Mammary microvascular endothelial cell (primary cell): ENCODE data around the gene CAMKK1. TPM values are rescaled to one million over a fixed set of nuclear protein-coding genes. Genes with fewer than 3 reads are reported as not detected.

Experiments
- total RNA-seq: library from RNA; depleted of rRNA; stranded (reverse); fragments of >200 nt; gene quantifications from 2 replicates; pipeline ENCODE4 v1.2.3, GENCODE V29; 2015

CAMKK1 gene
- total RNA-seq: 3.2 and 3.3 TPM in 2 replicates

DNA sequence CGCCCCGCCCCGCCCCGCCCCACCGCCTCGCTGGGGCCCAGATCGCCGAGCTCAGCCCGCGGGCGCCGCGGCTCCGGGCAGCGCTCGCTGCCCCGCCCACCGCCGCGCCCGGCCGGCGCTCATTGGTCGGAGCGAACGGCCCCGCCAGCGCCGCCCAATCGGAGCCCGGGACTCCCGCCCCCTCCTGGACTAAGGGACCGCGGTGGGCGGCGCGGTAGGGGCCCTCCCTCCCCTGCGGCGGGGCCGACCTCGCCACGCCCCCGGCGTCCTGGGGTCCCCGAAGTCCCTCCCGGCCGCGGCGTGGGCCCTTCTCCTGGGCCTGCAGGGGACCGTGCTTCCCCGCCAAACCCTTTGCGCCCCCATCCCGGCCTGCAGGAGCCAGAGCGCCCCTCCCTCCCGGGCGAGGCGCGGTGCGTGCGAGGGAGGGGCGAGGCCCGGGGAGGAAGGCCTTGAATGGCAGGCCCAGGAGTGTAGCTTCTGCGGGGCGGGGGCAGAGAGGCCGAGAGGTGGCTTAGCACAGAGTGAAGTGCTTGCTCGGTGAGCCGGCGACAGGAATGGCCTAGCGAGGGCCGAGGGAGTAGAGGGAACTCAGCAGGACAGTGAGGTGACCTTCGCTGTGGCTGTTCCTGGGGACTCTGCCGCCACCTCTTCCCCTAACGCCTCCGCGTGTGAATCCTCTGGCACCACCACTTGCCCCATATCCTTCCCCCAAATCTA, at the start of gene CAMKK1:
TSS of gene CAMKK1 (minus strand) at position 51 of the 717 bp plus-strand sequence. CDS start 7,366 bp downstream, outside the sequence.

DNA sequence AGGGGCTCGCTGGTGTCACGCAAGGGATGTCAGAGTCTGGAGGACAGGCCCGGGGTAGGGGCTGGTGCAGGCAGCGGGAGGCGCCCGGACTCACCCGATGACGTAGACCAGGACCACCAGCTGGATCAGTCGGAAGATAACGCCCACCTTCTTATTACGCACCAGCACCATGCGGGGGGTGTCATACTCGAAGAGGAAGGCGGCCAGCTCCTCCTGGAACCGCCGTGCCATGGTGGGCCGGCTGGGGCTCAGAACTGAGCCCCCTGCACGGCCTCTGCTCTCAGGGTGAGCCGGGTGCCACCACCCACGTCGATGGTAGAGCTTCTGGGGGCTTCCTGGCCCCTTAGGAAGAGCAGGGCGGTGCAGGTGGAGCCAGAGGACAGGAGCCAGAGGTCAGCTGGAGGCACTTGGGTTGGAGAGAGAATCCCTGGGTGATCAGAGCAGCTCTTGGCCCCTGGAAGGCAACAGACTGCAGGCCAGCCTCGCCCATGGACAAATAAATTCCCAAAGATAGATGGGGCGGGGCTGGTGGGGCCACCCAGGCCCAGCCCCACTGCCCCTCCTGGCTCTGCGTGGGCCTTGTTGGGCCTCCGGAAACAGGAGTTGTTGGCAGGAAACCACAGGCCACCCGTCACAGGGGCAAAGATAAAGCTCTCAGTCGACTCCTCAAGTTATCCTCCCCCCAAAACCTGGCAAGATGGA, 23.3 kb upstream of the CAMKK1 start, which contains the start of gene P2RX1:
TSS of gene P2RX1 (minus strand) at position 471 of the 702 bp plus-strand sequence. CDS start at position 231, 240 bp downstream.

DNA sequence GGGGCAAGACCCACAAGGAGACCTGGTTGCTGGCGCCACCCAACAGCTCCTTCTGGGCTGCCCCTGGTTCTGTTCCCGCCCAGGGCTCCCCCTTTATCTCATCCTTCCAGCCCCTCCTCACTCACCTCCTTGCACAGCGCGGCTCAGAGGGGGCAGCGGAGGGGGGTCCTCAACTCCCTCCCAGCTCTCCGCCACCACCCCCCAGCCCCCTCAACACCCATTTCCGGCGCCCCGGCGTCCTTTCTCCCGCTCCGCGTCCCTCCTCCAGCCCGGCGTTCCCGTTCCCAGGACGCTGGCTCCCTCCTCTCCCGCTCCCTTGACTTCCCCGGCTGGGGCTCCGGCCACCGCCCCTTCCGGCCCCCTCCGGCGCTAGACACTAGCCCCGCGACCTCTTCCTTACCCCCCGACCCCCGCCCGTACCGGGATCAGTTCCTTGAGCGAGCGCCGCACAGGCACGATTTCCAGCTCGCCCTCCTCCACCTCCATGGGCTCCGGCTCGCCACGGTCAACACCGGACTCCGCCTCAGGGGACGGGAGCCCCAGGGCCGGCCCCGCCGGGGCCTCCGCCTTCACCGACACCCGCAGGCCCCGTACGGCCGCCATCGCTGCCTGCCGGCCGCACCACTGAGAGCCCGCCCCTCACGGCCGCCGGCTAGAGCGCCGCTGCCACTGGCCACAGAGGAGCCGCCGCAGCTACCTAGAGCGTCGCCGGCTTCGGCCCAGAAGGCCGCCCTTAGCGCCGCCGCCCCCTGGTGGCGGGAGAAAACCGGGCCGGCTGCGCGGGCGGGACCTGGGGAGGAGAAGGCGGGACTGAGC, 47.0 kb downstream of the CAMKK1 start, which contains the start of gene NCBP3:
TSS of gene NCBP3 (minus strand) at position 626 of the 816 bp plus-strand sequence. CDS start at position 603, 23 bp downstream.

Other genes starting within 250 kb of the CAMKK1 start
- gene TAX1BP3, start 224.5 kb downstream of the CAMKK1 start, total RNA-seq: 452 and 507 TPM in 2 replicates
- gene EMC6, start 224.2 kb downstream of the CAMKK1 start, total RNA-seq: 16.7 and 30.0 TPM in 2 replicates
- gene P2RX5, start 196.9 kb downstream of the CAMKK1 start, total RNA-seq: 3.9 and 6.0 TPM in 2 replicates
- gene HASPIN, start 169.2 kb downstream of the CAMKK1 start, total RNA-seq: 9.4 and 10.9 TPM in 2 replicates
- 34.0 and 35.7 TPM in 2 replicates for gene ITGAE, start 91.9 kb downstream of the CAMKK1 start, total RNA-seq
- gene NCBP3, start 46.8 kb downstream of the CAMKK1 start, total RNA-seq: 14.2 and 14.5 TPM in 2 replicates
- gene P2RX1, start 23.4 kb upstream of the CAMKK1 start, total RNA-seq: not detected in 2 replicates
- 0.49 and 0.53 TPM in 2 replicates for gene ATP2A3, start 71.4 kb upstream of the CAMKK1 start, total RNA-seq
- 24.5 and 27.5 TPM in 2 replicates for gene ZZEF1, start 250.0 kb upstream of the CAMKK1 start, total RNA-seq